Mucosa of rectum (tissue), 2 donors: ENCODE results near the gene MAP1S.

ENCODE experiments used
- H3K27ac ChIP-seq, 2 donors: one replicate each; pipeline ENCODE4 v1.7.0; 2013; ENCODE audit warnings: inconsistent platforms in 2 of 2, low read depth in 2 of 2, low read length in 2 of 2
- H3K27me3 ChIP-seq, 2 donors: one replicate each; pipeline ENCODE4 v1.7.0; 2013; ENCODE audit warnings: low read length in 2 of 2; ENCODE audit not compliant: control insufficient read depth in 2 of 2, insufficient read depth in 2 of 2
- H3K36me3 ChIP-seq, 2 donors: one replicate each; pipeline ENCODE4 v1.7.0; 2013; ENCODE audit warnings: low read length in 2 of 2; ENCODE audit not compliant: control insufficient read depth in 2 of 2, insufficient read depth in 2 of 2
- H3K4me1 ChIP-seq, 2 donors: one replicate each; pipeline ENCODE4 v1.7.0; 2013; ENCODE audit warnings: low read length in 2 of 2, mild to moderate bottlenecking in 1 of 2; ENCODE audit not compliant: control insufficient read depth in 2 of 2, insufficient read depth in 2 of 2
- H3K4me3 ChIP-seq, 2 donors: one replicate each; pipeline ENCODE4 v1.7.0; 2013; ENCODE audit warnings: low read length in 2 of 2
- H3K9ac ChIP-seq, 2 donors: one replicate each; pipeline ENCODE4 v1.7.0; 2013; ENCODE audit warnings: low read length in 2 of 2, low read depth in 1 of 2, mild to moderate bottlenecking in 1 of 2
- H3K9me3 ChIP-seq, 2 donors: one replicate each; pipeline ENCODE4 v1.7.0; 2013; ENCODE audit warnings: low read length in 2 of 2; ENCODE audit not compliant: control insufficient read depth in 2 of 2
- donor health status: healthy.
- donor health status: Normal muscosa, but diverticular disease.

MAP1S gene

DNA sequence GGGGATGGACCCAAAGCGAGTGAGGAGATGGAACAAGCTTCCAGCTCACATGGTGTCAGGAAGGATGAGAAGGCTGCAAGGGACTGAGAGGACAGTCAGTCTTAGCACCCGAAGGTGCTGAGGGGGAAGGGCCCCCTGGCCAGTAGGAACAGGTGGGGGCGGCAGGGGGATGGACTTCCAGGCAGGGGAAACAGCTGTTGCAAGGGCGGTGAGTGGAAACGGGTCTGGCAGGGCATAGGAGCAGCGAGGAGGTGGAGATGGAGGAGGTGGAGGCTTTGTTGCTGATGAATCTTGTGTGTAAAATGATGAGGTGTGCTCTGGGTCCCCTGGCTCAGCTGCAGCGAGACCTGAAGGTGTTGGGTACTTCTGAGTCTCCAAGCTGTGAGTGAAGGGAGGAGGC is 1.2 kb downstream of the MAP1S start:
- Histone ChIP-seq H3K9me3 (no peaks in the 10 kb centered on the region), H3K4me1 (peaks cover 24 to 28% of the 10 kb centered on the region in 2 donors), H3K9ac (peak overlapping the region; percentile 14 to 54), H3K27ac (no peak overlapping the region), H3K36me3 (peaks cover 16 to 17% of the 10 kb centered on the region in 2 donors), H3K27me3 (no peaks in the 10 kb centered on the region), H3K4me3 (peak overlapping the region; percentile 57 to 76)

DNA sequence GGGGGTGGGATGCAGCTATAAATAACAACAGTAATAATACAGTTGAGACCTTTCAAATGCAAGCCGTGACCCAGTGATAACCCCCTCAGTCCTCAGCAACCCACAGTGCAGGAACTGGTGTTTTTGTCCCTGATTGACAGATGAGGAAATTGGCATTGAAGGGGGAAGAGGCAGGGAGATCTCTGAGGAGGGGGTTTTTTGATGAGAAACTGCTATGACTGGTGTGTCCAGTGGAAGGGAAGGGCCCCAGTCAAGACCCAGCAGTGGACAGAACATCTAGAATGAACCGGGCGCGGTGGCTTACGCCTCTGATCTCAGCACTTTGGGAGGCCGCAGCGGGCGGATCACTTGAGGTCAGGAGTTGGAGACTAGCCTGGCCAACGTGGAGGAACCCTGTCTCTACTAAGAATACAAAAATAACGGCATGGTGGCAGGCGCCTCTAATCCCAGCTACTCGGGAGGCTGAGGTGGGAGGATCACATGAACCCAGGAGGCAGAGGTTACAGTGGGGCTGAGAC is 1.9 kb downstream of the MAP1S start:
- Histone ChIP-seq H3K9me3 (no peaks in the 10 kb centered on the region), H3K27me3 (no peaks in the 10 kb centered on the region), H3K36me3 (peaks cover 17 to 22% of the 10 kb centered on the region in 2 donors), H3K9ac (no peak overlapping the region), H3K27ac (no peak overlapping the region), H3K4me1 (peaks cover 24 to 28% of the 10 kb centered on the region in 2 donors), H3K4me3 (no peak overlapping the region)

GRCh38 chr19:17721821-17722220 is 2.5 kb downstream of the MAP1S start:
- peaks cover 19 to 28% of the 10 kb centered on the region in 2 donors for H3K36me3 ChIP-seq
- no peak overlapping the region for H3K27ac ChIP-seq
- no peaks in the 10 kb centered on the region for H3K9me3 ChIP-seq
- peak overlapping the region in 1 of 2 donors; percentile 20 for H3K4me3 ChIP-seq
- no peak overlapping the region for H3K9ac ChIP-seq
- H3K27me3 ChIP-seq: no peaks in the 10 kb centered on the region
- peaks cover 24 to 28% of the 10 kb centered on the region in 2 donors for H3K4me1 ChIP-seq

DNA sequence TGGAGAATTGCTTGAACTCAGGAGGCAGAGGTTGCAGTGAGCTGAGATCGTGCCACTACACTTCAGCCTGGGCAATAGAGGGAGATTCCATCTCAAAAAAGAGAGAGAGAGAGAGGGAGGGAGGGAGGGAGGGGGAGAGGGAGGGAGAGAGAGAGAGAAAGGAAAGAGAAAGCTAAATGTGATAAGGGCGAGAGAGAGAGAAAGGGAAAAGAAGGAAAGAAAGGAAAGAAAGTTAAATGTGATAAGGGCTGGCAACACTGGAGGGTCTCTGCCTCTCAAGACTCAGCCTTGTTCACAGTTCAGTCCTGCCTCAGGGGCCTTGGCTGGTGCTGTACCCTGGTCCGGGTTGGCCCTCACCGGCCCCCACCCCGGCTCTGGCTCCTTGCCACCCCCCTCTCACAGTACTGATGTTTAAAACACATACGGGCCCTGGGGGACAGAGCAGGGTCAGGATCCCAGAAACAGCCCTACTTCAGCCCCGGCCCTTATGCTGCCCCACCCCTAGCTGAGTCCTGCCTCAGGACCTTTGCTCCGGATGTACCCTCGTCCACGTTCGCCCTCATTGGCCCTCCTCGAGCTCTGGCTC is 3.5 kb downstream of the MAP1S start:
- H3K36me3 ChIP-seq: peaks cover 28 to 37% of the 10 kb centered on the region in 2 donors
- peaks cover 16 to 22% of the 10 kb centered on the region in 2 donors for H3K4me1 ChIP-seq
- H3K9me3 ChIP-seq: no peaks in the 10 kb centered on the region
- no peak overlapping the region for H3K9ac ChIP-seq
- no peaks in the 10 kb centered on the region for H3K27me3 ChIP-seq
- no peak overlapping the region for H3K27ac ChIP-seq
- no peak overlapping the region for H3K4me3 ChIP-seq

- Histone ChIP-seq H3K27ac (no peak overlapping the region), H3K9me3 (no peaks in the 10 kb centered on the region), H3K9ac (no peak overlapping the region), H3K27me3 (no peaks in the 10 kb centered on the region), H3K4me1 (peaks cover 12 to 18% of the 10 kb centered on the region in 2 donors), H3K4me3 (no peak overlapping the region), H3K36me3 (peaks cover 36 to 37% of the 10 kb centered on the region in 2 donors)
These were observed 5.4 kb downstream of the MAP1S start for GRCh38 chr19:17724655-17725054.

DNA sequence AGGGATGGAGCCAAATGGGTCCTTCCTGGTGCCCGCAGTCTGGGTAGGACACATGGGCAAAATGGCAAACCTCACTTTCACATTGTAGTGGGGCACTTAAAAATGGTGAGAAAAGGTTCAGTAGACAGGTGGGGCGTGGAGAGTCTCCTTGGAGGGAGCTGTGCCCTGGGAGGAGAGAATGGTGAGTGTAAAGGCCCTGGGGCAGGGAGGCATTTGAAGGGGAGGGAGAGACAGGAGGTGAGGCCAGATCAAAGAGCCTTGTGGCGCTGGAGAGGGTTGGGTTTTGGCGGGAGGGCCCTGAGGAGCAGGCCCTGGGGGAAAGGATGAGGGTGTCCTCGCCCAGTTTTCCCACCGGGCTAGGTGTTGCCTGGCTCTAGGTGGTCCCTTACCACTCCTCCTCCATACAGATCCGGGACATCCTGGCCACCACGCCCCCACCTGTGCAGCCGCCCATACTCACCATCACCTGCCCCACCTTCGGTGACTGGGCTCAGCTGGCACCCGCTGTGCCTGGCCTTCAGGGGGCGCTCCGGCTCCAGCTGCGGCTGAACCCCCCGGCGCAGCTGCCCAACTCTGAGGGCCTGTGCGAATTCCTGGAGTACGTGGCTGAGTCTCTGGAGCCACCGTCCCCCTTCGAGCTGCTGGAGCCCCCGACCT is 6.3 kb downstream of the MAP1S start:
- Histone ChIP-seq H3K9ac (no peak overlapping the region), H3K27me3 (no peaks in the 10 kb centered on the region), H3K9me3 (no peaks in the 10 kb centered on the region), H3K4me3 (no peak overlapping the region), H3K4me1 (peaks cover 5 to 14% of the 10 kb centered on the region in 2 donors), H3K36me3 (peaks cover 36 to 37% of the 10 kb centered on the region in 2 donors), H3K27ac (no peak overlapping the region)

DNA sequence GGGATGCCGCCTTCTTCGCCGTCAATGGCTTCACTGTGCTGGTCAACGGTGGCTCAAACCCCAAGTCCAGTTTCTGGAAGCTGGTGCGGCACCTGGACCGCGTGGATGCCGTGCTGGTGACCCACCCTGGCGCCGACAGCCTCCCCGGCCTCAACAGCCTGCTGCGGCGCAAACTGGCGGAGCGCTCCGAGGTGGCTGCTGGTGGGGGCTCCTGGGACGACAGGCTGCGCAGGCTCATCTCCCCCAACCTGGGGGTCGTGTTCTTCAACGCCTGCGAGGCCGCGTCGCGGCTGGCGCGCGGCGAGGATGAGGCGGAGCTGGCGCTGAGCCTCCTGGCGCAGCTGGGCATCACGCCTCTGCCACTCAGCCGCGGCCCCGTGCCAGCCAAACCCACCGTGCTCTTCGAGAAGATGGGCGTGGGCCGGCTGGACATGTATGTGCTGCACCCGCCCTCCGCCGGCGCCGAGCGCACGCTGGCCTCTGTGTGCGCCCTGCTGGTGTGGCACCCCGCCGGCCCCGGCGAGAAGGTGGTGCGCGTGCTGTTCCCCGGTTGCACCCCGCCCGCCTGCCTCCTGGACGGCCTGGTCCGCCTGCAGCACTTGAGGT is 7.0 kb downstream of the MAP1S start:
- peaks cover 0 to 8% of the 10 kb centered on the region in 2 donors for H3K4me1 ChIP-seq
- H3K9me3 ChIP-seq: no peaks in the 10 kb centered on the region
- no peaks in the 10 kb centered on the region for H3K27me3 ChIP-seq
- no peak overlapping the region for H3K9ac ChIP-seq
- no peak overlapping the region for H3K27ac ChIP-seq
- no peak overlapping the region for H3K4me3 ChIP-seq
- peaks cover 36 to 41% of the 10 kb centered on the region in 2 donors for H3K36me3 ChIP-seq

GRCh38 chr19:17726964-17727773 is 7.9 kb downstream of the MAP1S start:
- Histone ChIP-seq H3K9me3 (no peaks in the 10 kb centered on the region), H3K27me3 (no peaks in the 10 kb centered on the region), H3K4me1 (peaks cover 0 to under 1% of the 10 kb centered on the region in 2 donors), H3K4me3 (no peak overlapping the region), H3K36me3 (peaks cover 39 to 43% of the 10 kb centered on the region in 2 donors), H3K27ac (no peak overlapping the region), H3K9ac (no peak overlapping the region)

GRCh38 chr19:17727843-17728242 is 8.6 kb downstream of the MAP1S start:
- Histone ChIP-seq H3K9ac (no peak overlapping the region), H3K27ac (no peak overlapping the region), H3K4me3 (no peak overlapping the region), H3K4me1 (no peaks in the 10 kb centered on the region), H3K9me3 (no peaks in the 10 kb centered on the region), H3K27me3 (no peaks in the 10 kb centered on the region), H3K36me3 (peaks cover 41 to 43% of the 10 kb centered on the region in 2 donors)
